Activated T-cell treated with anti-CD3 and anti-CD28 coated beads for 24 hours (primary cell): ENCODE results near the gene RSRC1.

Source experiments
- DNase-seq: peaks from one replicate; pipeline ENCODE4 v3.0.0-alpha.2; 2020; ENCODE audit warnings: low read depth

Gene RSRC1

DNA sequence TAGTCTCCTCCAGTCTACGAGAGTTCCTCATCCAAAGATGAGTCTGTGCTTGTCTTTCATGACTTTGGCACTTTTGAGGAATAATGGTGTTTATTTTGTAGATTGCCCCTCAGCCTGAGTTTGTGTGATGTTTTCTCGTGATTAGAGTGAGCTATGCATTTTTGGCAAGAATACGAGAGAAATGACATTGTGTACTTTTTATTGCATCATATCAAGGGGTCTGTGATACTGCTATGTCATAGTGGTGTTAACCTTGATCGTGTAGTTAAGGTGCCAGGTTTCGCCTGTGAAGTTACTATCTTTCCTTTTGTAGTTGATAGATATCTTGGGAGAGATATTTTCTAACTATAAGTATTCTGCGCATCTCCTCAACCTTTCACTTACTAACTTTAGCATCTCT lies 18.9 kb downstream of the RSRC1 start:
- no peak for DNase-seq

DNA sequence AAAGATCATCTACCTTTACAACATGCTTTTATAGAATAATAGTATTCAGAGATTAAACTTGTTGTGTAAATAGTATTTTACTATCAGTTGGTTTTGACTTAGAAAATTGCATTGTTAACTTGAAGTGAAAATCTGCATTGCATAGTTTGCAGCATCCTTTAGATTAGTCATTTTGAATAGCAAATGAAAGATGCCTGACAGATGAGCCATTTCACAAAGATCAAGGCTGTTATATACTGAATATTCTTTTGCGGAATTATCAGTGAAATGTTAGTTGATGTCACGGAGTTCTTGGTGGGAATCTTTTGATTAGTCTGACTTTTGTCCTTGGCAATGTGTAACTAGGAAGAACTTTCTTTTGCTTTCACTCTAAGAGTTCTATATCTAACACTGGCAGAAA lies 24.5 kb downstream of the RSRC1 start:
- DNase-seq: no peak

DNA sequence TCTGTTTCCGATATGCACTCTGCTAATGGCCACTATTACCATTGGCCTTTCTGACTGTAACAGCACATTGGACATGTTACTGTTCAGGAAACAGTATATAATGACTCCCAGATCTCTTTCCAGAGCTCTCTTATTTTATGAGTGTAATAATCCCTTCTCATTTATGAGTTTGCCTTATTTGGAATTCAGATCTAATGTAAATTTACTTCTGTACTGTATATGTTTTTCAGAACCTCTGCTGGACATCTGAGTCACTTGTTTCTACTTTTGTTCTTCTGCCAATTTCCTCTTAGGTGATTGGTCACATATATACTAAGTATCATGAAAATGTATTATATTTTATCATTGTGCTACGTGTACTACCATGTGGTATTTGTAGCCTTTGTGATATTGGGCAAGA lies 30.5 kb downstream of the RSRC1 start:
- DNase-seq: no peak

DNA sequence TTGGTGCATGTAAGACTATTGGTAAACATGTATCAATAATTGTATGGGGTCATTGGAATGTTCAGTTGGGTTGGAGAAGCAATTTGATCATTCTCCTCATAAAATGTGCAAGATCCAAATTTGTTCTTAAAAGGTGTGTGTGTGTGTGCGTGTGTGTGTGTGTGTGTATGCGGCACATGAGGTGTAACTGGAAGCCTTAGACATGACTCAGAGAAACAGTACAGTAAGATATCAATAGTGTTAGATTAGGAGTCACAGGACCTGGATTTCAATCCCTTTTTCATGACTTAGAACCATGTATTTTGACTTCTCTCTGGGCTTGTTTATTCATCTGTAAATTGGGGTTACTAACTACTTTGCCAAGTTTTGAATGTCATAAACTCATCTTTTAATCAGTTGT lies 38.3 kb downstream of the RSRC1 start:
- no peak for DNase-seq

DNA sequence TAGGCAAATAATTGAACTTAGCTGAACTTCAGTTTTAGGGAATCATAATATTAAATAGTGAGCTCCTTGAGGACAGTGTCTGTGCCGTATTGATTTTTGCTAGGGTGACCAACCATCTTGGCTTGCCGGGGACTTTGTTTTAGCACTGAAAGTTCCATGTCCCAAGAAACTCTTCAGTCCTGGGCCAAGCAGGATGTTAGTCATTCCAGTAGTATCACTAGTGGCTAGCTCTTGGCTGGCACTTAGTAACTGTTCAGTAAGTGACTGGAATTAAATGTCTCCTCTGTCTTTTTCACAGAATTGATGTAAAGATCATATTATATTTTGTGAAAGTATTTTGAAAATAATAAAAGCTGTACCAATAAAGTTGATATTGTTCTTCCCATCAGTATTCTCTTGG lies 42.3 kb downstream of the RSRC1 start:
- DNase-seq: no peak

DNA sequence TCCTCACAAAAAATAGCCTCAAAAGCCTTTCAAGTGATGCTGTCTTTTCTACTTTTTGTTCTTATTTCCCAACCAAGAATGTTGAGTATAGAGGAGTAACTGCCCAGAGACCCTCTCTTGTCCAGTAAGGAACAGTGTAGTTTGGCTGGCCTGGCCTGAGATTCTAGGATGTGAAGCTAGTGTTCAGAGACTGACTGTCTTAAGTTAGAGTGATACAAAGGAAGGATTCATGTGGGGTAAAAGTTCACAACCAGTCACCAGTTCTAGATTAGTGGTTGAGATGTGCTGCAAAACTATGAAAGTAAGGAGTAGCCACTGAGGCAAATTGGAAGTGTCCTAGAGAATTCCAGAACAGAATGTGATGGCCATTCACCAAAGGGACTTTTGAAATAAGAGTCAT lies 49.1 kb downstream of the RSRC1 start:
- no peak for DNase-seq

DNA sequence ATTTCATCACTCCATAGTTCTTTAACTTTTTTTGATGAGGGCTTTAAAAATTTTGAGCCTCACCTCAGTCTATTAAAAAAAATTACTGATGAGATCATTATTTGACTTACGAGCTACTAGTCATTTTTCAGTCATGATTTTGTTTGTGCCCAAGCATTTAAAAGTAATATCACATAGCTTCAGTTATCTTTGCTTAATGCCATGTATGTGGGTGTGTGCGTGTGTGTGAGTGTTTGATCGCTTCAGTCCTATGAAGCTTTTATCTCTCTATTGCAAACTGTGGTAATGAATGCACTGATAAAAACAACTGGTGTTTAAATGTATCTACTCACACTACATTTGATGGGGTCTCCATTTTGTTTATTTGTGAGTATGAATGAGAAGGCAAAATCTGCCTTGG lies 49.8 kb downstream of the RSRC1 start:
- no peak for DNase-seq

DNA sequence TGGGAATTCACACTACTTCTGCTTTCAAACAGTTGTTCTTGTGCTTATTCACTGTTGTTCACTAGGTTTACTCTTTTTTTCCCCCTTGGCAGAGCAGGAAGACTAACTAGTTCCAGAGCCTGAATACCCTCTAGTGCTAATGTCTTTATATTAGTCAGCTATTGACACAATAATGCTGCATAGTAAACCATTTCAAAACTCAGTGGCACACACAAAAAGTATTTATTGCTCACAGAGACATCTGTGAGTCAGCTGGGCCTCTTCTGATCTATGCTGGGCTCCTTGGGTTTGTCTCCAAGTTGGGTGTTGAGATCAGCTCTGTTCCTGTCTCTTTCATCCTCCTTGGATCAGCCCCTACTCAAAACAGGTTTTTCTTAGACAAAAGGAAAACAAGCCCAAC lies 51.1 kb downstream of the RSRC1 start:
- no peak for DNase-seq

DNA sequence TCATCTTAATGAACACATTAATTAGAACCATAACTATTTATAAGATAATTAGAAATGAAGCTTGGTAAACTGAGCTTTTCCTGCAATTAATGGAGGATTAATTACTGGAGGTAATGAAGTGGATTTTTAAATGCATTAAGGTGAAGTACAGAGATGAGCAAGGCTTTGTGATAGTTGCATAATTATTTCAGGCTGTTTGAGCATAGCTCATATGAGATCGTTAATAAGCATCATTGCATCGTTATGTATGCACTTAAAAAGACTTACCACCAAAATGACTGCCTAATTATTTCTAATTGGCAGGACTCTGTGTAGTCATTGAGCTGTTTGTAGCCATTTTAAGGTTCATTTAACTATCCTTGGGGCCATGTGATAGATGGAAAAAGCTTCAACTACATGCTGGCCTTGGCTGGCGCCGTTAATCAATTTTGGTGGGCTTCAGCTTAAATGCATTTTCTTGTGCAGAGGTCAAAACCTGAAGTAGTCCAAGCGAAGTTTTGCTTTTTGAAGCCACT lies 55.3 kb downstream of the RSRC1 start:
- DNase-seq: no peak

DNA sequence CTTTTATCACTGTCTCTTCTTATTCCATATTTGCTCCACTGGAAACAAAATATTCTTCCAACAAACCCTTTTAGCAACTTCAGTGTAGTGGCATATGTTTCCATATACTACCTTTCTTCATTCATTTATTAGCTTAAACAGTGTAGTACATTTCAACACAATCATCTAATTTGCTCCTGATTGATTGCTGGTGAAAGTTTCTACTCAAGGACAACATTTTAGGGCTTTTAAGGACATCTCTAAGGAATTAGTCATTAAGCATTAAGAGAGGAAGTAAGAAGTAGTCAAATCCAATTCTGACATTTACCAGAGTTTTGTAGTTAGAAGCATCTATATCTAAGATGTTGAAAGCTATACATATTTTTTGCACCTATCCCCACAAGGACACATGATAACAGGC lies 55.8 kb downstream of the RSRC1 start:
- DNase-seq: no peak

DNA sequence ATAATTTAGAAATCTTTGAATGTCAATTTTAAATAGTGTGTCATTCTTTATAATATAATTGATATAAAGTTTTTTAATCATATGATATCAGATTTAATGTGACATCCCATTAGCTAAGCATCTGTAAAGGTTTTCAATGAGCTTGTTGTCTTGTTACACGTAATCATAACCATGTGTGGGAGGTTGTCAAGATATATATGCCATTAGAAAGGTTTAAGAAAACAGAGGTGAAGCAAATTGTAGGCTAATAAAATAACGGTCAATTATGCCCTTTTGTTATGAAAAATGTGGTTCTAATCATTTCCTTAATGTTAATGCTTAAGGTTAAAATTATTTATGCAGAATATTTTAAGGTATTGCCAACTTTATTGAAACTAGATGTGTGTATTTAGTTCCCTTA lies 56.3 kb downstream of the RSRC1 start:
- no peak for DNase-seq

DNA sequence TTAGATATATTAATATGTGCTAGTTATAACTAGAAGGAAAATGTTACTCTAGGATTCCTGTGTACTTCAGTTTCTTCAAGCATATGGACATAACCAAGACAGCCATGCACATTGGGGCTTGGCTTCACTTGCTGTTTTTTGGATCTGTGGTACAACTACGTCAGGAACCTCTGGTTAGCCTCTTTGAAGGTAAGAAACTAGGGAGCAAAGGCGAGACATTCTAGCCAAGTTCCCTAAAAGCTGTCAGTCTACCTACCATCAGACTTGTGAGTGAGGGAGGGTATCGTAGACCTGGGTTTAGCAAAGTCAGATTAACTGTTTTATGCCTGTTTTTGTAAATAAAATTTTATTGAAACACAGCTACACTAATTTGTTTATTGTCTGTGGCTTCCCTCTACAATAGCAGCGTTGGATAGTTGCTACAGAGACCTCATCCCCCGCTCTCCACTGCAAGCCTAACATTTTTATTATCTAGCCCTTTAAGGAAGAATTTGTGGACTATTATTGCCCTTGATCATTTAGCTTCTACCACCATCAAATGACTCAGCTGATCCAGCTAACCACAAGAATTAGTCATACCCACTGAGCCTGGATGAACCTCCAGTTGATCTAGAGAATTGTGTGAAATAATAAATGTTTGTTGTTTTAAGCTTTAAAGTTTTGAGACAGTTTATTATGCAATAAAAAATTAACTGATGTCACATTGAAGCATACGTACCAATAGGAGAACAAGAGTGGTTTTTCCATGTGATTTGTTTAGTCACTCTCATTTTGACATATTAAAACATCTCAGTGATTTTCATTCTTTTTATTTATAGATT lies 58.1 kb downstream of the RSRC1 start:
- DNase-seq: peak; percentile 1

DNA sequence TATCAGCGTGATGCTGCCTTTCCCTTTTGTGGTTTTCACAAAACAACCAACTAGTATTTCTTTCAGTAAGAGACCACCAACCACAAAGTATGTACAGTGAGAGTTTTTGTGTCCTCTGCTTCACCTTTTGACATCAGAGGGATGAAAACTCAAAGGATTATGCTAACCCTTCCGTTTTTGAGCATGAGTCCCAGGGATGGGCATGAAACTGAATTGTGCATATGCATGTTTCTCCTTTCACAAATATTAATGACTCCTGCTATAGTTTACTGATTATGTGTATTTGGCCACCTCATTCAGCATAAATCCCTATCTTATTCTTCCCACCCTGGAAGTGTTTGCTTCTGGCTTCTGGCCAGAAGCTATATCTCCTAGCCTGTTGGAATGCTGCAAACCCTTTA lies 59.2 kb downstream of the RSRC1 start:
- no peak for DNase-seq

DNA sequence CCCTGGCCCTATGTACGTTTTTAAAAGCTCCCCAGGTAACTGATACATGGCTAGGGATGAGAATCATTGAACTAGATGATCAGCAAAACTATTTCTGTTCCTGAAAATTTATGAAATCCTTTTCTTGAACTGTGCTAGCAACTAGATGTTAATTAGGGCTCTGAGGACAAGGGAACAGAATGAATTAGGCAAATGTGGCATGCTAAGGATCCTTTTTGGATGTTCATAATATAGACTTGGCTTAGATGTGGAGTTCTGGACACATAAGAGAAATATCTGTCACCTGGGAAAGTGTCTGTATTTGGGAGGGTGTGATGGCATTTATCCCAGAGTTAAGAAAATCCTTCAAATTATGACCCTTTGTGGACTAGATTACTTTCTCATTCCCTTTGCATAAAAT lies 71.2 kb downstream of the RSRC1 start:
- no peak for DNase-seq

DNA sequence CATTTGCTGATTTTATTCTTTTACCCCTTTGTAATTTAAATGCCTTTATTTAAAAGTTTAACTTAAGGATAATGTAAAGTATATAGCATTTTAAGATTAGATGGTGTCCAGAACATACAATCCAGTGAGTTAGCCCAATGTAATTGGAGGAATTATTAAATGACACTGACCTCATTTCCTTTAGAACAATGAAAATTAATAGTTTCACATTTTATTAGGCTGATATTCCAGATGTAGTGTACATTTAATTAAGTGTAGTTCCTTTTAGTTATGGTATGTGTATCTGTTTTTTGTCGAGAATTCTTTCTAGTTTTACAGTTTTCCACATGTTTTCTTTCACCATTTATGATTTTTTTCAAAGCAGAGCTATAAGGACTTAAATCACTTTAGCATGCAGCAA lies 75.8 kb downstream of the RSRC1 start:
- no peak for DNase-seq

DNA sequence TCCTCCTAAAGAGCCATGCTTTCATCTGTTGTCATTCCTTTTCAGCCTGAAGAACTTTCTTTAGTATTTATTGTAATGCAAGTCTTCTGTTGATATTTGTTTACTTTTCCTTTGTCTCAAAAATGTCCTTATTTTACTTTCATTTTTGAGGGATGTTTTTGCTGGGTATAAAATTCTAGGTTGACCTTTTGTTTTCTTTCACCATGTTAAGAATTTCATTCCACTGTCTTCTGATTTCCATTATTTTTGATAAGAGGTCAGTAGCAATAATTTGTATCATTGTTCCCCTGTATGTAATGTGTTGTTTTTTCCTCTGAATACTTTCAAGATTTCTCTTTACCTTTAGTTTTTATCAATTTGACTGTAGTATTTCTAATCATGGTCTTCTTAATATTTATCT lies 91.1 kb downstream of the RSRC1 start:
- DNase-seq: no peak

DNA sequence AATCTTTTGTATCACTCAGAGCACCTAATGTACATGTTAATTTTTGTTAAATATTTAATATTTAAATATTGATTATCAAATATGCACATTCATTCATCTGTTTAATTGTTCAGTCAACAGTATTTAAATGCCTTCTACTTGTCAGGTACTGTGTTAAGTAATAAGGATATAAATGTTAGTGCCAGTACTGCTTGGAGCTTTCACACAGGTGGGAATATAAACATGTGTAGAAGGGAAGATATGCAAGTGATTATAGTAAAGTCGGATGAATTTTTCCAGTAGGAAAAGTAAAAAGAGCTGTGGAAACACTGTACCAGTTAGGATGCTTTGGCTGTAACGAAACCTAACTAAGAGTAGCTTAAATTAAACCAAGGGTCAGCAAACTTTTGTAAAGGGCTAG lies 95.4 kb downstream of the RSRC1 start:
- no peak for DNase-seq

DNA sequence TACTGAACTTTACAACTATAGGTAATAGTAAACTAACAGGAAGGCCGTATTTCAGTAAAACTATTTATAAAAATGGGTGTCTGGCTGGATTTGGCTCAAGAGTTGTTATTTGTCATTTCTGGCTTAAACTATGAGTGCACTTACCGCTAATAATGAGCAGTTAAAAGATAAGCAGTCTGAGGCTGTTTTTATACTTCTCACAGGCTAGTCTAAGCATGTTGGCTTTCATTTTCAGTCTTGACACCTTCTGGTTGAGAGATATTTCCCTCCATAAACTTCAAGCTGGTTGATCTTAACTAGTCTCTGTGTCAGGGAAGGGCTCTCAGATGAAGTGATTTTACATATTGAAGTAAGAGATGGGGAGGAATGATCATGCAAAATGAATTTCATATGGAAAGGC lies 96.1 kb downstream of the RSRC1 start:
- DNase-seq: no peak

DNA sequence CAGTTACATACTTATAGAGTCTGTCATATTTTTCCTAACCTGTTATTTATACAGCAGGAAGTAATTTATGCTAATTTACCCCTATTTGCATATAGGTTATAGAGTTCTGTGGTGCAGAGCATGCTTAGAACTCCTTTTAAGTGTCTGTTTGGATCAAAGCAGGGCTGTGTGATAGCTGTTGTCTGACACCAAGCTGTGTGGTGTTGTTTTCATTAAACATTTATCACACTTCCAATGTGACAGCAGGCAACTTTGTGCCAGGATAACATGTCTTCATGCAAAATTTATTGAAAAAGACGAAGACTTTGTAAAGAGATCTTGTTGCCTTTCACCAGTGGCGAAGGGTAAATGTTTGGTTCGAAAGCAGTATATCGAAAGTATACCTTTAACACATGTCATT lies 100.2 kb downstream of the RSRC1 start:
- no peak for DNase-seq

DNA sequence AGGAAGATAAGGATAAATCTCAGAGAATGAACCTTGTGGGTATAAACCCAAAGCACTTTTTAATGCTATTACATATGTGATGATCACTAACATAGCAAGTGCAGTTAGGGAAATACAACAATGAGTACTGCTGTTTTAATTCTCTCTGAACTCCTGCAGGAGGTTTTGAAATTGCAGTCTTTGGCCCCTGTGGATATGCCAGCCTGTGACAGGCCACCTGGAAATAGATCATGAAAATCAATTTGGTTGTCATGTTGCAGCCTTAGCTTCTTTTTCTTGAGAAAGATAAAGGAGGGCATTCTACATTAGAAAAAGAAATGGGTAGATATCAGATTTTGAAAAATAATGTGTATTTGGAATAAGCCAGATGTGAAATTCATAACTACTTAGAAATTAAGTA lies 103.6 kb downstream of the RSRC1 start:
- no peak for DNase-seq

DNA sequence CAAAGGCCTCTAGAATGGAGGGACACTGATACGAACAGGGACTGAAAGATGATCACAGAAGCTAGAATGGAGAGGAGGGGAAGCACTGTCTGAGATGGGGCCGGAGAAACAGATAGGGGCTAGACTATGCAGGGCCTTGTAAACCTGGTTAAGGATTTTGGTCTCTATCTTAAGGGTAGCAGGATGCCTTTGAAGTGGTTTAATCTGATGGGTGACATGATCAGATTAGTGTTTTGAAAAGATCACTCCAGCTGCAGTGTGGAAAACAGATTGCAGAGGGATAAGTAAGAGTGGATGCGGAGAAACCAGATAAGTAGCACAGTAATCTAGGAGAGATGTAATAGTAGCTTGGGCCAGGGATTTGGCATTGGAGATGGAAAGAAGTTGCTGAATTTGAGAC lies 108.1 kb downstream of the RSRC1 start:
- DNase-seq: no peak

DNA sequence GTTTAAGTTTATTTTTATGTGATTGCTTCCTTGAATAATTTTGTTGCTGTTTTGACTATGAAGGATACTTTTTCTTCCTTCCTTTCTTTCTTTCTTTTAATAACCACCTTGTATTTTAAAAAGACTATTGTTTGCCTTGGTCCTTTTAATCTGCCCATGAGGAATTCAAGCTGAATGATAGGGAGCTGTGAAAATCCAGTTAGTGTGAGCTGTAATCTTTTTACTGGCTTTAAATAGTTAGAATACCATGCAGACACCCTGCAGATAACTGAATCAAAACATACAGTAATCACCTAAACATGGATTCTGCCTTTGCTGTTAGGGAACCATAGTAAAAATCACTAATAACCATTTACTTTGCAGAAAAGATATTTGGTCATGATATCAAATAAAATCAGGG lies 110.7 kb downstream of the RSRC1 start:
- no peak for DNase-seq

DNA sequence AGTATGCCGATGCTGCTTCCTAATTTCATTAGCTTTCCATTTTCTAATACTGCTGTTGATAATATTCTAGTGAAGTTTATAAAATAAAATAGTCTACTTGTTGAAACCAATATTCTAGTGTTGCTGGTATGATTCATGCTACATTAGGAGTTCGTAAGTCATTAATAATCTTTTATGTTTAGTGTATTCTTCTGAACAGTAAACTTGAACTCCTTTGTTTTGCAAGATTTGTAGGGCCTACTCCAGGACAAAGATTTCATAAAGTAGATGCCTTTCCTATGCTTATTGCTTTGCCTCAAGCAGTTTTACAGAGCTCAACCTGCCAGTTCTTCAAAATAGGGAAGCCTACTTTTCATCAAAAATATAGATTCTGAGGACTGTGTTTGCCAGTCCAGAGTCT lies 111.5 kb downstream of the RSRC1 start:
- DNase-seq: no peak

DNA sequence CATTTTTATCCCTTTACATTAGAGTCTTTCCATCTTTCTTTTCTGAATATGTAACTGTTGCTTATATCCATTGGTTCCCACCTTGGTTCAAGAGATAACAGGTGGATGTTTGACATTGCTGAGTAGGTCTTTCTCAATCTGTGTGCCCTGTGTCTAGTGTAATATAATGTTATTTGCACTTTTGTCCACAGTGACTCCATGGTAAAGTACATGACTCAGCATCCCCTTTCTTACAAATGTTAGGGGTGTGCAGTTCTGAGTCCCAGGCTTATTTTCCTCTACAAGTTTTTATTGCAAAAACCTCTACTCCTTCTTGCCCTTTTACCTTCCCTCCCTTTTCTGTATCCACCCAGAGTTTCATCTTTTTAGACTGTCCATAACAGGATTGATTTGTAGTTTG lies 116.5 kb downstream of the RSRC1 start:
- DNase-seq: no peak
